Measurements from ENCODE around the gene PLA2G4C.

DNA sequence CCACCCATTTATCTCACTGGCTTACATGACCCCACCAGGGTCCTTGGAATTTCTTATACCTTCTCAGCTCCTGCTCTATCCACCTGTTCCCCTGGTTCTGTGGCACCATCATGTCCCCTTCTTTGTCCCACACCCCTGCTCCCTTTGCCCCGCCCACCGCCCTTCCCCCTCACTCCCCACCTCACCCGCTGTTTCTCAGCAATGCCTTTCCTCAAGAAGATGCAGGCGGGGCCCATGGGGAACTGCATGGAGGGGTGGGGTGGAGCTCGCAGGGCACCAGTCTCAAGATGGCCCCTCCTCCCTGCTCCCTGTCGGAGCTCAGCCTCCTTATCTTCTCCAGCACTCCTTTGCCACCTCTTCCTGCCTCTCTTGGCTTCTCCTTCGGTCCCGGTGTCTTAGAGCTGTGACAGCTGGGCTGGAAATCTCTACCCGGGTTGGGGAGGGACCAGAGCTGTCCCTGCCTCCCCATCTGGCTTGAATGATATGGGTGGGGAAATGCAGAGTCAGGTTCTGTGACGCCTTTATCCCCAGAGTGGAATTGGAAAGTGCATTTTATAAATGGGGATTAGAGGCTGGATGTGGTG lies 66.8 kb downstream of the PLA2G4C start, which contains the start of gene CABP5:
- TF ChIP-seq, protein P1, sequence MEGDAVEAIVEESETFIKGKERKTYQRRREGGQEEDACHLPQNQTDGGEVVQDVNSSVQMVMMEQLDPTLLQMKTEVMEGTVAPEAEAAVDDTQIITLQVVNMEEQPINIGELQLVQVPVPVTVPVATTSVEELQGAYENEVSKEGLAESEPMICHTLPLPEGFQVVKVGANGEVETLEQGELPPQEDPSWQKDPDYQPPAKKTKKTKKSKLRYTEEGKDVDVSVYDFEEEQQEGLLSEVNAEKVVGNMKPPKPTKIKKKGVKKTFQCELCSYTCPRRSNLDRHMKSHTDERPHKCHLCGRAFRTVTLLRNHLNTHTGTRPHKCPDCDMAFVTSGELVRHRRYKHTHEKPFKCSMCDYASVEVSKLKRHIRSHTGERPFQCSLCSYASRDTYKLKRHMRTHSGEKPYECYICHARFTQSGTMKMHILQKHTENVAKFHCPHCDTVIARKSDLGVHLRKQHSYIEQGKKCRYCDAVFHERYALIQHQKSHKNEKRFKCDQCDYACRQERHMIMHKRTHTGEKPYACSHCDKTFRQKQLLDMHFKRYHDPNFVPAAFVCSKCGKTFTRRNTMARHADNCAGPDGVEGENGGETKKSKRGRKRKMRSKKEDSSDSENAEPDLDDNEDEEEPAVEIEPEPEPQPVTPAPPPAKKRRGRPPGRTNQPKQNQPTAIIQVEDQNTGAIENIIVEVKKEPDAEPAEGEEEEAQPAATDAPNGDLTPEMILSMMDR (IDR thresholded peaks at IDR 0.05; ENCODE audit: low read length) = no peak
- no peak for TF ChIP-seq EZH2 (optimal IDR thresholded peaks at IDR 0.05; ENCODE audit: low read depth, low read length)

All from MM.1S (cell line).